ENCODE data around the gene ADGRL1. TPM values are rescaled to one million over a fixed set of nuclear protein-coding genes. Genes with fewer than 3 reads are reported as not detected.

ADGRL1 gene
- total and polyA plus RNA-seq, 4 donors: 0.14 to 1.6 (median 0.53) TPM

GRCh38 chr19:14136509-14137281, 69.3 kb downstream of the ADGRL1 start, which contains the start of gene ASF1B (continued):
- peak in 1 of 2 donors; percentile 8 for TF ChIP-seq EGR1 (IDR thresholded peaks at IDR 0.05; ENCODE audit: low read depth in 2 of 2)
- TF ChIP-seq CTCF (IDR thresholded peaks at IDR 0.05; ENCODE audit: low read depth, low read length, missing input control): peak; percentile 95
- TF ChIP-seq TAF1 (conservative IDR thresholded peaks at IDR 0.05): peak; percentile 81
- TF ChIP-seq RAD21 (IDR thresholded peaks at IDR 0.05): peak; percentile 83 to 95
- peak in 1 of 2 donors; percentile 15 for TF ChIP-seq RXRA (IDR thresholded peaks at IDR 0.05)
- no peak for TF ChIP-seq ATF3 (IDR thresholded peaks at IDR 0.05)
- no peak for TF ChIP-seq MAX (IDR thresholded peaks at IDR 0.05)
- peak; percentile 94 for TF ChIP-seq YY1 (IDR thresholded peaks at IDR 0.05)

- Histone ChIP-seq H3K36me3 (ENCODE audit: control insufficient read depth in 4 of 4, insufficient read depth in 3 of 4, low read depth in 1 of 4, low read length in 3 of 4) (no peaks in the 10 kb centered on the region), H3K27ac (ENCODE audit: low read depth in 1 of 2, low read length in 2 of 2) (peak overlapping the region; percentile 1 to 37), H3K4me3 (ENCODE audit: low read depth in 1 of 3, low read length in 3 of 3) (peak overlapping the region; percentile 35 to 83 (median 54)), H3K9me3 (ENCODE audit: control insufficient read depth in 4 of 4, low read length in 3 of 4) (no peaks in the 10 kb centered on the region), H3K4me1 (ENCODE audit: control insufficient read depth in 4 of 4, insufficient read depth in 4 of 4, low read length in 3 of 4) (peaks cover 3 to 14% (median 6%) of the 10 kb centered on the region in 4 donors), H3K27me3 (ENCODE audit: control insufficient read depth in 4 of 4, insufficient read depth in 4 of 4, low read length in 3 of 4) (no peaks in the 10 kb centered on the region), H3K9ac (ENCODE audit: low read depth in 1 of 2, low read length in 2 of 2) (no peak overlapping the region)
- TF ChIP-seq GABPA (IDR thresholded peaks at IDR 0.05 in 1 of 2, conservative IDR thresholded peaks at IDR 0.05 in 1 of 2): no peak
- no peak for TF ChIP-seq JUND (IDR thresholded peaks at IDR 0.05)
- 1% methylated on average over 38 of the region's 38 CpGs for WGBS
- no peak for DNase-seq (ENCODE audit: low spot score)
These were observed 69.9 kb downstream of the ADGRL1 start for GRCh38 chr19:14135985-14136508.

GRCh38 chr19:14135355-14135754, 70.6 kb downstream of the ADGRL1 start:
- no peaks in the 10 kb centered on the region for H3K36me3 ChIP-seq (ENCODE audit: control insufficient read depth in 4 of 4, insufficient read depth in 3 of 4, low read depth in 1 of 4, low read length in 3 of 4)
- H3K27me3 ChIP-seq (ENCODE audit: control insufficient read depth in 4 of 4, insufficient read depth in 4 of 4, low read length in 3 of 4): no peaks in the 10 kb centered on the region
- TF ChIP-seq HNF4A (conservative IDR thresholded peaks at IDR 0.05) (no peak), GABPA (IDR thresholded peaks at IDR 0.05 in 1 of 2, conservative IDR thresholded peaks at IDR 0.05 in 1 of 2) (no peak), NR2F2 (IDR thresholded peaks at IDR 0.05) (no peak), SP1 (IDR thresholded peaks at IDR 0.05) (no peak), HNF4G (IDR thresholded peaks at IDR 0.05) (no peak), RAD21 (IDR thresholded peaks at IDR 0.05) (no peak), TAF1 (conservative IDR thresholded peaks at IDR 0.05) (no peak), EGR1 (IDR thresholded peaks at IDR 0.05; ENCODE audit: low read depth in 2 of 2) (no peak)
- H3K27ac ChIP-seq (ENCODE audit: low read depth in 1 of 2, low read length in 2 of 2): no peak overlapping the region
- no peak for DNase-seq (ENCODE audit: low spot score)
- H3K9me3 ChIP-seq (ENCODE audit: control insufficient read depth in 4 of 4, low read length in 3 of 4): no peaks in the 10 kb centered on the region
- H3K4me3 ChIP-seq (ENCODE audit: low read depth in 1 of 3, low read length in 3 of 3): peak overlapping the region in 1 of 3 donors; percentile 54
- WGBS: 53% methylated on average over 6 of the region's 6 CpGs
- H3K4me1 ChIP-seq (ENCODE audit: control insufficient read depth in 4 of 4, insufficient read depth in 4 of 4, low read length in 3 of 4): peaks cover 3 to 14% (median 6%) of the 10 kb centered on the region in 4 donors
- H3K9ac ChIP-seq (ENCODE audit: low read depth in 1 of 2, low read length in 2 of 2): no peak overlapping the region
